SJSA1 (cell line): Measurements from ENCODE around the gene RERE. TPM values are rescaled to one million over a fixed set of nuclear protein-coding genes. Genes with fewer than 3 reads are reported as not detected.
"Not testable (repeated sequence)": the region's sequence is repeated elsewhere in the genome, so short reads cannot be mapped to it uniquely, and the experiment has no call there.

ENCODE experiments used
- DNase-seq, 2 experiments: peaks; one replicate each; pipeline ENCODE4 v3.0.0-alpha.2; 2015 to 2020; ENCODE audit warnings: low spot score in 2 of 2, low read depth in 1 of 2
- H3K27ac ChIP-seq: fragments of 250-450 bp; sonication (Bioruptor Pico); 2 replicates; pipeline ENCODE4 v1.5.1; 2020; ENCODE audit warnings: mild to moderate bottlenecking, moderate library complexity
- H3K27me3 ChIP-seq: fragments of 250-450 bp; sonication (Bioruptor Pico); replicated peaks from 2 replicates; pipeline ENCODE4 v1.5.1; 2020; ENCODE audit warnings: mild to moderate bottlenecking, moderate library complexity
- H3K36me3 ChIP-seq: fragments of 250-450 bp; sonication (Bioruptor Pico); 2 replicates; pipeline ENCODE4 v1.5.1; 2020; ENCODE audit warnings: mild to moderate bottlenecking
- H3K4me1 ChIP-seq: fragments of 250-450 bp; sonication (Bioruptor Pico); replicated peaks from 2 replicates; pipeline ENCODE4 v1.6.1; 2021; ENCODE audit warnings: mild to moderate bottlenecking
- H3K4me3 ChIP-seq: fragments of 250-450 bp; sonication (Bioruptor Pico); 2 replicates; pipeline ENCODE4 v1.5.1; 2020; ENCODE audit warnings: mild to moderate bottlenecking
- H3K9me3 ChIP-seq: fragments of 250-450 bp; sonication (Bioruptor Pico); replicated peaks from 2 replicates; pipeline ENCODE4 v1.5.1; 2020; ENCODE audit warnings: mild to moderate bottlenecking
- total RNA-seq: library from RNA; depleted of rRNA; stranded (reverse); fragments of >200 nt; shearing (Covaris generic); gene quantifications from 2 replicates; pipeline ENCODE4 v1.2.3, GENCODE V29; 2014

Gene RERE
- total RNA-seq, 1 experiment from 2014 or later, result 15.7 TPM

DNA sequence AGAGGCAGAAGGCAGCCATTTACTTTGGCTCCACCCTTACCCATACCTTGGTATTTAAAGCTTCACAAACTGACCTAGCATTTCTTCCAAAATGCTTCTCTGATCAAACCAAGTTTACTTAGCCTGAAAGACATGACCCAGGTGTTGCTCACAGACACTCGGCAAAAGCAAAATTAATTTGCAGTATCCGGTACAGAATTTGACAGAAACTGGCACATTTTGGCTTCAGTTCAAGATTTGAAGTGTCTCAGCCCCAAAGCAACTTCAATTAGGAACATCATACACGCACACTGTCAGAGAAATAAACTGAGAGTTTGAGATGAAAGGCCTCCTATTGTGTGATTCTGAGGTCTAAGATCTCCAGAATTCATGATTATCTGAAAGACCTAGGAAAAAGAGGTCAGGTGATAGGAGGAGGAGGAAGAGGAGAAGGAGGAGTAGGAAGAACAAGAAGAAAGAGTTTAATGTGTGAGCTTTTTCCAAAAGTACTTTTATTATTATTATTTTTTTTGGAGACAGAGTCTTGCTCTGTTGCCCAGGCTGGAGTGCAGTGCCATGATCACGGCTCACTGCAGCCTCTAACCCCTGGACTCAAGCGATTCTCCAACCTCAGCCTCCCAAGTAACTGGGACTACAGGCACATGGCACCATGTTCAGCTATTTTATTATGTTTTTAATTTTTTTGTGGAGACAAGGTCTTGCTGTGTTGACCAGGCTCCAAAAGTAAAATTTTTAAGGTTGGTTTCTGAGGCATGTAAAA, 355.9 kb downstream of the RERE start:
- no peak for DNase-seq
- no peak overlapping the region for H3K4me3 ChIP-seq
- peaks cover 42% of the 10 kb centered on the region for H3K4me1 ChIP-seq
- no peaks in the 10 kb centered on the region for H3K36me3 ChIP-seq
- no peak overlapping the region for H3K27ac ChIP-seq
- H3K9me3 ChIP-seq, result no peaks in the 10 kb centered on the region
- H3K27me3 ChIP-seq, result no peaks in the 10 kb centered on the region

DNA sequence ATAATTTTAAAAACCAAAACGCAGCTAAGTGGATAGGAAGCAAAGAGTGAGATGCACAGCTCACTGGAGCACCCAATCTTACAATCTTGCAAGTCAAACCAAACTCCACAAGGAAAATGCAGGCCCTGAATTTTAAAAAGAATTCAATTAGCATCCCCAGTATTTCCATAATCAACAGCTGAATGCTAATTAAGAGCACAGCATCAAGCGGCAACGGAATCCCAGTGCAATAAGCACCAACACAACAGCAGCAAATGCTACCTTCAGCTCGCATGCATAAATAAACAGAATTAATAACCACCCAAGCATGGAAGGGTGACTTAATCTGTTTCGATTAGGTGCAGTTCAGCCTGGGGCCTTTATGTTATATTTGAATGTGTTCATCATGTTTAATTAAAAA, 356.7 kb downstream of the RERE start:
- H3K9me3 ChIP-seq, result no peaks in the 10 kb centered on the region
- H3K36me3 ChIP-seq, result no peaks in the 10 kb centered on the region
- H3K27ac ChIP-seq, result no peak overlapping the region
- no peaks in the 10 kb centered on the region for H3K27me3 ChIP-seq
- peaks cover 49% of the 10 kb centered on the region for H3K4me1 ChIP-seq
- no peak for DNase-seq
- H3K4me3 ChIP-seq, result no peak overlapping the region

DNA sequence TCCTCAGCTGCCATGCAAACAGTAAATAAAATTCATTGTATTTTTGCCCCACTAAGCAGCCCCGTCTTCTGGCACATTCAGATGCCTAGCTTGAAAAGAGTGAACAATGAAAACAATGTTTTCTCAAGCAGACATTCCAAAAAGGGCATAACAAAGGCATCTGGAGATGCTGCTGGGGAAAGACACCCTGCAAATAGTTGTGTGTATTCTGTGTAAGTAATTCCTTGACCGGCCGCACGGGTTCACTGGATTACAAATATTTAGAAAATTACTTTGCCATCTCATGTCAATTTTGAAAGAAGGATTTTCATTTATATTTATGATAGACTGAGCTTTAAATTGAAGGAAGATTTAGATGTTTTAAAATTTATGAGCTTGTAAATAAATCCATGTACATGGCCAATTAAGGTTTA, 357.3 kb downstream of the RERE start:
- Histone ChIP-seq H3K4me1 (peaks cover 52% of the 10 kb centered on the region), H3K4me3 (no peak overlapping the region), H3K9me3 (no peaks in the 10 kb centered on the region), H3K36me3 (no peaks in the 10 kb centered on the region), H3K27me3 (no peaks in the 10 kb centered on the region), H3K27ac (peak overlapping the region; percentile 17)
- peak; percentile 54 to 58 for DNase-seq

DNA sequence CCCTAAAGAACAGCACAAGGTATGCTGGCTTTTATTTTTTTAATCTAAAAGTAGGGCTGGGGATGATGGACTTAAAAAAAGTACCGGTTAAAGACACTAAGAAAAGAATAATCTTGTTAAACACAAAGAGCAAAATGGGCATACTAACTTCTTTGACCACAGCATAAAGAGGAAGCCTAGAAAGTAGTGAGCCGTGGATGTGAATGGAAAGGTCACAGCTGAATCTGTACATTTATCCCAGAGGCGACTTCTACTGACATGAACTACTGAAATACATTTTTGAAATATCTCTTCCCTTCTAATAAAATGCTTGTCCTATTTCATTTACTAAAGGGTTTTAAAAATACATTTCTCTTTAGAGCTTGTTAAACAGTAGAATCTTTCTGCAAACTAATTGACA, 358.8 kb downstream of the RERE start:
- Histone ChIP-seq H3K4me3 (no peak overlapping the region), H3K9me3 (no peaks in the 10 kb centered on the region), H3K27ac (no peak overlapping the region), H3K36me3 (no peaks in the 10 kb centered on the region), H3K27me3 (no peaks in the 10 kb centered on the region), H3K4me1 (peaks cover 41% of the 10 kb centered on the region)
- DNase-seq, result no peak

DNA sequence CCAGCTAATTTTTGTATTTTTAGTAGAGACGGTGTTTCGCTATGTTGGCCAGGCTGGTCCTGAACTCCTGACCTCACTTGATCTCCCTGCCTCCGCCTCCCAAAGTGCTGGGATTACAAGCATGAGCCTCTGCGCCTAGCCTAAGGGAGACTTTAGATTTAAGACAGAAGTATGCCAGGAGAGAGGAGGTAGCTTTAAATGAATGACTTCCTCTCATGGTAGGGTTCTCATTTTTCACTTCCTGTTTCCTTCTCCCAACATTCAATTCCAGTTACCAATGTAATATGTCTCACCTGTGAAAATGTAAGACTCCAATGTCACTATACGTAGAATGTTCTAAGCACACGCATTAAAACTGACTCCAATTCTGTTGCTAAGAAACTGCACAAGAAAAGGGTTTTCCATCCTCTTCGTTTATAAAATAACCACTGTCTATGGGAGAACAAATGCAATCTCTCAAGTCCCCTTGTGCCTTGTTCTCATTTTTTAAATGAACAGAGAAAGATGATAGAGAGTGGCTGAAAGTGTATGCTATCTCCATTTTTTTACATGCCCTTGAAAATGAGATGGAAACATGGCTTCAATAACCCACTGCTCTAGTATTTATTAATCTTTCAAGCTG, 359.6 kb downstream of the RERE start:
- Histone ChIP-seq H3K27me3 (no peaks in the 10 kb centered on the region), H3K36me3 (no peaks in the 10 kb centered on the region), H3K4me3 (no peak overlapping the region), H3K9me3 (no peaks in the 10 kb centered on the region), H3K27ac (no peak overlapping the region), H3K4me1 (peaks cover 33% of the 10 kb centered on the region)
- DNase-seq, result no peak

DNA sequence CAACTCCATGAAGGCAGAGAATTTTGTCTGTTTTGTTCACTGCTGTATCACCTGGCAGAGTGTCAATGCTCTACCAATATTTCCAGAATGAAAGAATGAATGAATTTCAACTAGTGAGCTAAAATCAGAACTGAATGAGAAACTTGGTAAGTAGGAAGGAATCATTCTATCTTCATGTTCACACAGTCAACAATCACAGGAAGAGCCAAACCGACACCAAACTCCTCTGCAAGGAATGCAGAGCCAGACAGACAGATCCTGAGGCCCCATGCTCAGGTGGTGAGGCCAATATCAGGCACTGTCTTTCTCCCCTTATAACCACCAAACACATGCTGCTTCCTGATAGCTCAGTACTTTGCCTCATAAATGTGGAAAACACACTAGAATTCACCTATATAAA, 360.4 kb downstream of the RERE start:
- H3K27ac ChIP-seq, result peak overlapping the region; percentile 4; the same call in 1 of the 2 replicates
- no peak for DNase-seq
- no peak overlapping the region for H3K4me3 ChIP-seq
- peaks cover 32% of the 10 kb centered on the region for H3K4me1 ChIP-seq
- no peaks in the 10 kb centered on the region for H3K9me3 ChIP-seq
- no peaks in the 10 kb centered on the region for H3K27me3 ChIP-seq
- H3K36me3 ChIP-seq, result no peaks in the 10 kb centered on the region

DNA sequence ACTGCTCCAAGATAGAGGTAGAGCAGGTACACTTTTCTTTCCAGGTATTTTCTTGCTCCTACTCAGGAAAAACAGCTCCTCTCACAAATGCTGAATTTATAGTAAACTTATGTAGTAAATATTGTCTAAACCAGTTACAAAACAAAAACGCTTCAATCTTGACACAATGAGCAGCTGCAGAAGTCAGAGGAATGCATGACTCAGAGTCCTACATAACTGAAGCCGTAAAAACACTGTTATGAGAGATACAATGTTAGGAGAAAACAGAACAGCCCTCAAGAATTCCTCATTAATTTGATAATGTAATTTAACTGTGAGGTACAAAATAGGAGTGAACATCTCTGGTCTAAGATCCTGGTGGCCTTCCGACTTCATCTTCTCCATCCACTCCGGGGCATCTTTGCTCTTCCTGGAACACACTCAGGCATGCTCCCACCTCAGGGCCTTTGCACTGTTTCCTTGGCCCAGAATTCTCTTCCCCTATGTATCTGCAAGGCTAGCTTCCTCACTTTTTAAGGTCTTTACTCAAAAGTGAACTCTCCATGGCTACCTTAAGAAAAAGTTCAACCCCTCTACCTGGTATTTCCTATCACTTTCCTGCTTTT, 361.0 kb downstream of the RERE start:
- peaks cover 32% of the 10 kb centered on the region for H3K4me1 ChIP-seq
- peak in 1 of 2 experiments; percentile 68 for DNase-seq
- H3K27ac ChIP-seq, result peak overlapping the region; percentile 20; the same call in 1 of the 2 replicates
- no peaks in the 10 kb centered on the region for H3K9me3 ChIP-seq
- no peaks in the 10 kb centered on the region for H3K27me3 ChIP-seq
- no peaks in the 10 kb centered on the region for H3K36me3 ChIP-seq
- H3K4me3 ChIP-seq, result no peak overlapping the region

DNA sequence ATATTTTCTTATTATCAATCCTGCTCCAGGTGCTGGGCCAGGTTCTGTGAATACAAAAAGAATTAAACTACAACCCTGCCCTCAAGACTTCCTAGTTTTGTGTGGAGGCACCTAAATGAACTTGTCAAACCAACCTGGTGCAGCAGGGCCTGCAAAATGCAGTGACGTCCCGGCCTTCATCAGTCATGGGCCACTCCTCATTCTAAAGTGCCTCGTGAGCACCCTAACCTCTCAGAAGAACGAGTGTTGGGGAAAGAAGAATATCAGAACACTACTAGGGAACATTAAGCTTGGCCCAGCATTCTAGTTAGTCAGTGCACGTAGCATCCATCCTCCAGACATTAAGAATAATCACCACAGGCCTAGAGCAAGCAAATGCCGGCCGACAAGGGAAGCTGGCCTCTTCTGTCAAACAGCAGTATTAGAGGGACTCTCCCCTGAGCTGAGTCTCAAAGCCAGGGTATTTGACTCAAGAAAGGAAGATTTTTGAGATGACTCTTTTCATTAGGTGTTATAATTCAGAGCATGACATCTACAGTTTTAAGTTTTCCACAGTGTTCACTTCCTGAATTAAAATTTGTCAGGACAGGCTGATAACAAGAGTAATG, 361.6 kb downstream of the RERE start:
- DNase-seq, result no peak
- Histone ChIP-seq H3K27ac (peak overlapping the region; percentile 20; the same call in 1 of the 2 replicates), H3K9me3 (no peaks in the 10 kb centered on the region), H3K4me3 (no peak overlapping the region), H3K4me1 (peaks cover 32% of the 10 kb centered on the region), H3K36me3 (no peaks in the 10 kb centered on the region), H3K27me3 (no peaks in the 10 kb centered on the region)

DNA sequence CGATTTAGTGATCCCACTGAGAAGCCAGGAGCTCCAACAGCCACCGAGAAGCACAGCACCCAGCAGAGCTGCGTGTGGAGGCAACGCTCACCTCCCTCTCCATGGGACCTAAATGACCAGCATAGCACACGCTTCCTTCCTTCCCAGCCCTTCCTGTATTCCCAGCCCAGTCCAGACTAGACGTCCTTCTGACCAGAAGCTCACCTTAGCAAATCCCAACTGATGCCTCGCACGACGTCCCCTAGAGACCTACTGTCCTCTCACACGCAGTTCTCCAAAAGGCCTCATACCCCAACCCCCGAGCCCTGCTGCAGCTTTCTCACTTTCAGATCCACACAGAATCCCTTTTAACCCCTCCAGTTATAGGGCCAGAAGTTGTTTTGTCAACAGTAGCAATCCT, 367.1 kb downstream of the RERE start:
- Histone ChIP-seq H3K4me3 (no peak overlapping the region), H3K27ac (no peak overlapping the region), H3K4me1 (peaks cover 17% of the 10 kb centered on the region), H3K36me3 (peaks cover 2% of the 10 kb centered on the region; the same call in 1 of the 2 replicates), H3K27me3 (no peaks in the 10 kb centered on the region), H3K9me3 (no peaks in the 10 kb centered on the region)
- DNase-seq, result no peak

DNA sequence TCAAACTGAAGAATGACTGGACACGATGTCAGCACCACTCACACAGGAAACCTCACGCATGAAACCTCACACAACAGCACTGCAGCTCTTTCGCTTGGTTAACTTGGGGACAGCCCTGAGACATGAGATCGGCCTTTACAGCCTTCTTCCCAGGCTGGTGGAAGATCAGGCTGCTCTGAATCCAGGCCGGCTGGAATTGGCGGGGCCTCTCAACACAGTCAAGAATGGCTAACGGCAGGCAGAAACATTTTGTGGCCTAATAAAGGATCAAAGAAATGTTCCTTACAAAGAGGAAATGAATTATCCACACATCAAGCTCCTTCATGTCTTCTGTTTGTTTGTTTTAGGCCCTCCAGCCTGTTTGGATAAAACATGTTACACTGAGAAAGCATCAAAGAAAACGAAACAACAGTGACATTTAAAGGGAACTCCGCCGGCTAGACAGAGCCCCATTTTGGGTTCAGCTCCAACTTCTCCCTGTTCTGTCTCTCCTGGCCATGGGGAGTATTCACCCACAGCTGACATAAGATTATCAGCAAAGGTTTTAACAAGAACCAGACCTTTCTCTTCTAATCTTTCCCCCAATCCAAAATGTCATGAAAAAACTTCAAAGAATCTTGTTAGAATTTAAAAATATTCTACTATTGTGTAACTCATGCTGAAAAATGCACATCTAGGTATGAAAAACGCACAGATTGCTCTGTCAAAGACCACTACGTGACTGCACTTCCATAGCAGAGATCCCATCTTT, 368.4 kb downstream of the RERE start:
- Histone ChIP-seq H3K27me3 (no peaks in the 10 kb centered on the region), H3K4me3 (peak overlapping the region; percentile 15), H3K9me3 (no peaks in the 10 kb centered on the region), H3K36me3 (peaks cover 2% of the 10 kb centered on the region; the same call in 1 of the 2 replicates), H3K4me1 (peaks cover 17% of the 10 kb centered on the region), H3K27ac (no peak overlapping the region)
- peak in 1 of 2 experiments; percentile 70 for DNase-seq

DNA sequence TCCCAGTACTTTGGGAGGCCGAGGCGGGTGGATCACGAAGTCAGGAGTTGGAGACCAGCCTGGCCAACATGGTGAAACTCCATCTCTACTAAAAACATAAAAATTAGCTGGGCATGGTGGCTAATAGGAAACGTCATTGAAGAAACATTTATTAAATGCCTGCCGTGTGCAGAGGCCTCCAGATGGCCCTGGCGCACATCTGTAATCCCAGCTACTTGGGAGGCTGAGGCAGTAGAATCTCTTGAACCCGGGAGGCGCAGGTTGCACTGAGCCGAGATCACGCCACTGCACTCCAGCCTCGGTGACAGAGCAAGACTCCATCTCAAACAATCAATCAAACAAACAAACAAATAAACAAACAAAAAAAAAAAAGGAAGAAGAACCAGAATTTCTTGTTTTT, 368.9 kb downstream of the RERE start:
- H3K4me3 ChIP-seq, H3K27ac ChIP-seq, H3K36me3 ChIP-seq, DNase-seq, H3K27me3 ChIP-seq, H3K9me3 ChIP-seq: not testable (repeated sequence)
- peaks cover 17% of the 10 kb centered on the region for H3K4me1 ChIP-seq

DNA sequence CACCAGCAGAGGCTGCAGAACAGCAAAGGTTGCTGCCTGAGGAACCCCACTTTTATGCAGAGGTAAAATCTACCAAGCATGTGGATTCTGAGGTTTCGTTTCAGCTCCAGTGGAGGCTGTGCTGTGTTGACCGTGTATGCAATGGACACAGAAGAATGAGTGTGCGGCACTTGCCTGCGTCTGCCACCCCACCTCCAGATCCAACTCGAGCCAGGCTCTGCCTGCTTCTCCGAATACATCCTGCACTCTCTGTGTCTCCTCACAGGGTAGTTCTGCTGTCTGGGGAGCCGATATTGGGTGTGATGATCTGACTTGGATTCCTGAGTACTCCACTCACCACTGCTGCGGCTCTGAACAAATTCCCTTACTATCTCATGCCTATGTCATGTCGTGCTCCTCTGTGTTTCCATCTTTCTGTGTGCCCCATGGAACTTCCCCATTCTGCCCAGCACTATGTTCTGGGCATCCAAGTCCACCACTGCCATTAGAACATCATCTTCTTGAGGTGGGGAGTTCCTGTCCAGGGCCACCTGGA, 369.8 kb downstream of the RERE start:
- Histone ChIP-seq H3K27me3 (no peaks in the 10 kb centered on the region), H3K36me3 (peaks cover 2% of the 10 kb centered on the region; the same call in 1 of the 2 replicates), H3K4me1 (peaks cover 17% of the 10 kb centered on the region), H3K9me3 (no peaks in the 10 kb centered on the region), H3K4me3 (no peak overlapping the region), H3K27ac (no peak overlapping the region)
- DNase-seq, result no peak

DNA sequence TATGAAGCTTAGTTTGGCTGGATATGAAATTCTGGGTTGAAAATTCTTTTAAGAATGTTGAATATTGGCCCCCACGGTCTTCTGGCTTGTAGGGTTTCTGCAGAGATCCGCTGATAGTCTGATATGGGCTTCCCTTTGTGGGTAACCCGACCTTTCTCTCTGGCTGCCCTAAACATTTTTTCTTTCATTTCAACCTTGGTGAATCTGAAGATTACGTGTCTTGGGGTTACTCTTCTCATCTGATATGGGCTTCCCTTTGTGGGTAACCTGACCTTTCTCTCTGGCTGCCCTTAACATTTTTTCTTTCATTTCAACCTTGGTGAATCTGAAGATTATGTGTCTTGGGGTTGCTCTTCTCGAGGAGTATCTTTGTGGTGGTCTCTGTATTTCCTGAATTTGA, 371.3 kb downstream of the RERE start:
- peaks cover 26% of the 10 kb centered on the region for H3K4me1 ChIP-seq
- DNase-seq, H3K27me3 ChIP-seq, H3K9me3 ChIP-seq, H3K27ac ChIP-seq, H3K36me3 ChIP-seq, H3K4me3 ChIP-seq: not testable (repeated sequence)
